ENCODE results near the gene MELTF.
A peak's percentile ranks its signal among the peaks of the same experiment; 100 is the strongest.

The MELTF gene

GRCh38 chr3:197026481-197026866 lies 3.1 kb downstream of the MELTF start:
- DNase-seq: no peak

- DNase-seq: no peak
Measured at GRCh38 chr3:197025736-197026480, 3.7 kb downstream of the MELTF start.

- no peak for DNase-seq
Measured at GRCh38 chr3:197024881-197025735, 4.5 kb downstream of the MELTF start.

GRCh38 chr3:197023998-197024651 lies 5.5 kb downstream of the MELTF start:
- DNase-seq: peak; percentile 15

- DNase-seq: peak; percentile 62
Measured at GRCh38 chr3:197023241-197023997, 6.2 kb downstream of the MELTF start.

GRCh38 chr3:197022405-197023231 lies 7.0 kb downstream of the MELTF start:
- no peak for DNase-seq

- no peak for DNase-seq
Measured at GRCh38 chr3:197021729-197022404, 7.8 kb downstream of the MELTF start.

GRCh38 chr3:197021231-197021630 lies 8.4 kb downstream of the MELTF start:
- DNase-seq: no peak

GRCh38 chr3:197019535-197019934 lies 10.1 kb downstream of the MELTF start:
- no peak for DNase-seq

GRCh38 chr3:197019021-197019420 lies 10.6 kb downstream of the MELTF start:
- DNase-seq: no peak

GRCh38 chr3:197017003-197017402 lies 12.6 kb downstream of the MELTF start:
- no peak for DNase-seq

GRCh38 chr3:197015790-197016736 lies 13.6 kb downstream of the MELTF start:
- DNase-seq: no peak

GRCh38 chr3:197014942-197015575 lies 14.6 kb downstream of the MELTF start:
- DNase-seq: no peak

GRCh38 chr3:197014024-197014423 lies 15.6 kb downstream of the MELTF start:
- DNase-seq: no peak

GRCh38 chr3:197012540-197012883 lies 17.1 kb downstream of the MELTF start:
- DNase-seq: no peak

- DNase-seq: no peak
Measured at GRCh38 chr3:197011780-197012539, 17.7 kb downstream of the MELTF start.

- DNase-seq: no peak
Measured at GRCh38 chr3:197010556-197011351, 18.9 kb downstream of the MELTF start.

GRCh38 chr3:197009532-197010019 lies 20.0 kb downstream of the MELTF start:
- DNase-seq: no peak
